ENCODE measurements around the gene LRRC74B. TPM values are rescaled to one million over a fixed set of nuclear protein-coding genes. Genes with fewer than 3 reads are reported as not detected.
A peak's percentile ranks its signal among the peaks of the same experiment; 100 is the strongest.

The LRRC74B gene
- total and polyA plus RNA-seq, 2 experiments from 2014 or later, result not detected

GRCh38 chr22:20997536-20998257, 48.0 kb upstream of the LRRC74B start:
- H3K4me1 ChIP-seq (ENCODE audit: insufficient read depth), result peaks cover 9% of the 10 kb centered on the region; the same call in 1 of the 2 replicates
- DNase-seq (ENCODE audit: low spot score), result no peak
- no peak overlapping the region for H3K27ac ChIP-seq (ENCODE audit: low read depth)
- no peak overlapping the region for H3K4me2 ChIP-seq
- H4K20me1 ChIP-seq (replicated peaks; ENCODE audit: insufficient read depth), result no peaks in the 10 kb centered on the region
- H3K4me1 Mint-ChIP-seq, result peaks cover 3% of the 10 kb centered on the region; the same call in 1 of the 3 replicates
- H3K27me3 Mint-ChIP-seq (ENCODE audit: insufficient read depth, low read depth, poor library complexity), result peaks cover 14% of the 10 kb centered on the region
- TF ChIP-seq NANOG (IDR thresholded peaks at IDR 0.05; ENCODE audit: borderline replicate concordance), result no peak
- H3K4me3 Mint-ChIP-seq, result no peak overlapping the region
- no peaks in the 10 kb centered on the region for H3K9me2 ChIP-seq (ENCODE audit: insufficient read depth)
- H3K27me3 ChIP-seq (ENCODE audit: insufficient read depth), result no peaks in the 10 kb centered on the region
- peaks cover 7% of the 10 kb centered on the region; the same call in 1 of the 2 replicates for H3F3A ChIP-seq (replicated peaks; ENCODE audit: low read depth)
- H3K36me3 Mint-ChIP-seq (ENCODE audit: low read depth), result peaks cover 22% of the 10 kb centered on the region; the same call in 1 of the 3 replicates
- H3K79me2 ChIP-seq (replicated peaks; ENCODE audit: insufficient read depth), result 0 out of 2 replicates have a peak, but pooled peaks cover under 1% of the 10 kb centered on the region
- H3K36me3 ChIP-seq (ENCODE audit: insufficient read depth), result no peaks in the 10 kb centered on the region
- no peak for ATAC-seq
- H3K4me3 ChIP-seq, result no peak overlapping the region
- no peak overlapping the region for H2AFZ ChIP-seq
- no peak overlapping the region for H3K27ac Mint-ChIP-seq
- H3K9me3 Mint-ChIP-seq, result no peaks in the 10 kb centered on the region

- Mint-ChIP-seq H3K4me3 (no peak overlapping the region), H3K27me3 (ENCODE audit: insufficient read depth, low read depth, poor library complexity) (peaks cover 14% of the 10 kb centered on the region), H3K27ac (no peak overlapping the region), H3K9me3 (no peaks in the 10 kb centered on the region), H3K4me1 (peaks cover 8% of the 10 kb centered on the region; the same call in 2 of the 3 replicates), H3K36me3 (ENCODE audit: low read depth) (peaks cover 22% of the 10 kb centered on the region; the same call in 1 of the 3 replicates)
- Histone ChIP-seq H3K36me3 (ENCODE audit: insufficient read depth) (no peaks in the 10 kb centered on the region), H3K27me3 (ENCODE audit: insufficient read depth) (no peaks in the 10 kb centered on the region), H3K9me2 (ENCODE audit: insufficient read depth) (no peaks in the 10 kb centered on the region), H3F3A (replicated peaks; ENCODE audit: low read depth) (peaks cover 10% of the 10 kb centered on the region; the same call in 1 of the 2 replicates), H3K4me3 (no peak overlapping the region), H3K79me2 (replicated peaks; ENCODE audit: insufficient read depth) (0 out of 2 replicates have a peak, but pooled peaks cover 4% of the 10 kb centered on the region), H3K4me1 (ENCODE audit: insufficient read depth) (peaks cover 9% of the 10 kb centered on the region), H4K20me1 (replicated peaks; ENCODE audit: insufficient read depth) (no peaks in the 10 kb centered on the region), H2AFZ (no peak overlapping the region), H3K27ac (ENCODE audit: low read depth) (no peak overlapping the region), H3K4me2 (no peak overlapping the region)
- peak; percentile 10; the same call in 1 of the 2 replicates for TF ChIP-seq POLR2AphosphoS5 (IDR thresholded peaks at IDR 0.05; ENCODE audit: low read depth)
- TF ChIP-seq REST (IDR thresholded peaks at IDR 0.05; ENCODE audit: unreplicated experiment), result no peak
- DNase-seq (ENCODE audit: low spot score) (no peak), ATAC-seq (no peak)
Measured at GRCh38 chr22:20998411-20999336, 47.1 kb upstream of the LRRC74B start.
